Dendritic cell treated with granulocyte-macrophage colony-stimulating factor and Interleukin-4, amounts not matched to agents 40 ng/mL and 50 ng/mL, for 4 days (primary cell): Measurements from ENCODE around the gene CDKL2.
"Not testable (repeated sequence)": the region's sequence is repeated elsewhere in the genome, so short reads cannot be mapped to it uniquely, and the experiment has no call there.

ENCODE experiments used
- H3K27ac Mint-ChIP-seq: one replicate; pipeline ENCODE4 v1.8.0; 2022; ENCODE audit warnings: mild to moderate bottlenecking, mixed read lengths
- H3K27me3 Mint-ChIP-seq: one replicate; pipeline ENCODE4 v1.8.0; 2022; ENCODE audit warnings: mild to moderate bottlenecking, mixed read lengths
- H3K36me3 Mint-ChIP-seq: one replicate; pipeline ENCODE4 v1.8.0; 2022; ENCODE audit warnings: low read depth, mixed read lengths
- H3K4me1 Mint-ChIP-seq: one replicate; pipeline ENCODE4 v1.8.0; 2022; ENCODE audit warnings: low read depth, mixed read lengths
- H3K4me3 Mint-ChIP-seq: one replicate; pipeline ENCODE4 v1.8.0; 2022; ENCODE audit warnings: mild to moderate bottlenecking, moderate library complexity, mixed read lengths
- H3K9me3 Mint-ChIP-seq: one replicate; pipeline ENCODE4 v1.8.0; 2022; ENCODE audit warnings: mixed read lengths
- intact Hi-C: fragments of 100-400 bp; cut with micrococcal nuclease; formaldehyde crosslinking; loops from one replicate; pipeline ENCODE4 v1.15.0; 2022

CDKL2 gene

DNA sequence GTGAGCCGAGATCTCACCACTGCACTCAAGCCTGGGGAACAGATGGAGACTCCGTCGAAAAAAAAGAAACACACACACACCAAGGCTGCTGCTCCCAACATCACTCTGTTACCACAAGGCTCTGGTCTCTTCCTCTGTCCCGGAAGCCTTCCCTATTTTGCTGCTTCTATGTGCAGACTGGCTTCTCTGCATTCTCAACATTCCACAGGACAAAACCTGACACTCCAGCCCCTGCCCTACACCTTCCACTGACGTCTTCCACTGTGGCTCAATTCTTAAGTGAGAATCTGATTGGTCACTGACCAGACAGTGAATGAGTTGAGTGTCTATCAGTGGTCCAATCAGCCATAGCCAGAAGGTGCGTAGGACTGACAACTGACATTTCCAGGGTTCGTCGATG lies 68.5 kb downstream of the CDKL2 start:
- H3K4me1 Mint-ChIP-seq, result peaks cover 20% of the 10 kb centered on the region
- H3K27ac Mint-ChIP-seq, result no peak overlapping the region
- intact Hi-C loops, result no loop called here
- H3K9me3 Mint-ChIP-seq, result no peaks in the 10 kb centered on the region
- no peak overlapping the region for H3K4me3 Mint-ChIP-seq
- H3K36me3 Mint-ChIP-seq, result no peaks in the 10 kb centered on the region
- no peaks in the 10 kb centered on the region for H3K27me3 Mint-ChIP-seq

DNA sequence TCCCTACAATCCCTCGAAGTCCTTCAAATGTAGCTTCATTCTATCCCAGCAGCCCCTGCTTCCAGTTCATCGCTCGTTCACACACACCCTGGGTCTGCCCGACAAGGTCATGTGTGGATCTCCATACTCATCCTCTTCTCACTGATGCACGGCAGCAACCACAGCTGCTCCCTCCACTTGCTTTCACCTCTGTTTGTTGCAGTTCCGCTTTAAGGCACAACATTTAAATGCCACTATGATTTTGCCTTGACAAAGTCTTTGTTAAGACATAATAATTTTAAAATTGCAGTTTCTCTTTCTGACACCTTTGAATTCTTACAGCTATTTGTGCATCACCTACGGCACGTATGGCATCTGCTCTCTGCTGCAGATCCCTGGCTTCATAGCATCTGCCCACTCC lies 72.6 kb downstream of the CDKL2 start:
- H3K36me3 Mint-ChIP-seq, result no peaks in the 10 kb centered on the region
- peaks cover 6% of the 10 kb centered on the region for H3K4me1 Mint-ChIP-seq
- intact Hi-C loops, result no loop called here
- H3K9me3 Mint-ChIP-seq, result no peaks in the 10 kb centered on the region
- no peak overlapping the region for H3K4me3 Mint-ChIP-seq
- no peaks in the 10 kb centered on the region for H3K27me3 Mint-ChIP-seq
- H3K27ac Mint-ChIP-seq, result no peak overlapping the region

DNA sequence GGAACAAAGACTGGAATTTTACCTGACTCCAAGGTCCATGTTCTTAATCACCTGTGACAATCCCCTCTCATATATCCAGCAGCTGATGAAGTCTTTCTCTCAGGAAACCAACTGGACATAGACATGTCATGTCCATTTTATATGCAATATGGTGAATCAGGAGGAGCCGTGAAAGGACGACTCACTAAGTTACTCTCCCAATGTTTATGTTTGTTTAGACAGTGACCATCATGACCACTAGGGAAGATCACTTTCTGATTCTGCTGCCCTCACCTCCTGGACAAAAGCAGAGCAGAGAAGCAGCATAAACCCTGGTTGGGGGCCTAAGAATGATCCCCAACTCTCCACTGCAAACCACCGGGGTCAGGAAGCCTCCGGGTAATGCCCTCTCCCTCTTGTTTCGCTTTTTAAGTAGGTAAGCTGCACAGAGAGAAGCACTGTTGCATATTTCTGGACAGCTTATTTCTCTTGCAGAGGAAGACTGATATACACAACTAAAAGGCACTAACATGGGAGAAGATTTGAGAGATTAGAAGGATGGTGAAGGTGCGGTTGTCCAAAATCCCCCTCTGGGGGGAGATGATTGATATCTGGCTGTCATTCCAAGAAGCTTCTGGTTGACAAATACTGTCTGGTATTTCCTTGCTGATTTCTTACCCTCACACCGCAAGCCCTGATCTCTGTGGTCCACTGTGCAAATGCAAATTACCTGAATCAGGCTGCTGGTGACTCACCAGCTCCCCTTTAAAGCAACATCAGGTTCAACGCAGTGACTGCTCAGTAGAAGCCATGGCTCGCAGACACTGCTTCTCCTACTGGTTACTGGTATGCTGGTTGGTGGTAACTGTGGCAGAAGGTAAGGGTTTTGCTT lies 74.8 kb downstream of the CDKL2 start, which contains the start of gene ODAPH:
Gene ODAPH, plus strand, starts transcription at position 773 of the 871 bp plus-strand sequence. Its CDS starts 17 bp downstream, at position 790.
- Mint-ChIP-seq H3K36me3 (no peaks in the 10 kb centered on the region), H3K4me3 (no peak within 1 kb of the TSS), H3K27me3 (no peaks in the 10 kb centered on the region), H3K27ac (no peak within 1 kb of the TSS), H3K9me3 (no peaks in the 10 kb centered on the region), H3K4me1 (no peaks in the 10 kb centered on the region)
- intact Hi-C loops, result no loop called here

DNA sequence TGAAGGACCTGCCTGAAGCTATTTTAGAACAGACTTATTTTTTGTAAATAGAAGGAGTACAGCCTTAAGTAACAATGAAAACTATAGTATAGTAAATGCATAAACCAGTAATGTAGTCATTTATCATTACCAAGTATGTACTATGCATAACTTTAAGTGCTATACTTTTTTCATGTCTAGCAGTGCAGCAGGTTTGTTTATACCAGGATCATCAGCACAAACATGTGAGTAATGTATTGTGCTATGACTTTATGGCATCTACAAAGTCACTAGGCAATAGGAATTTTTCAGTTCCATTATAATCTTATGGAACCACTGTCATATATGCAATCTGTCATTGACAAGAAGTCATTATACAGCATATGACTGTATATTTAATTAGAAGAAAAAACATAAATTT lies 77.9 kb downstream of the CDKL2 start:
- no peak overlapping the region for H3K27ac Mint-ChIP-seq
- H3K36me3 Mint-ChIP-seq, result no peaks in the 10 kb centered on the region
- H3K9me3 Mint-ChIP-seq, result no peaks in the 10 kb centered on the region
- intact Hi-C loops, result no loop called here
- no peak overlapping the region for H3K4me3 Mint-ChIP-seq
- H3K27me3 Mint-ChIP-seq, result no peaks in the 10 kb centered on the region
- H3K4me1 Mint-ChIP-seq, result peaks cover 7% of the 10 kb centered on the region

DNA sequence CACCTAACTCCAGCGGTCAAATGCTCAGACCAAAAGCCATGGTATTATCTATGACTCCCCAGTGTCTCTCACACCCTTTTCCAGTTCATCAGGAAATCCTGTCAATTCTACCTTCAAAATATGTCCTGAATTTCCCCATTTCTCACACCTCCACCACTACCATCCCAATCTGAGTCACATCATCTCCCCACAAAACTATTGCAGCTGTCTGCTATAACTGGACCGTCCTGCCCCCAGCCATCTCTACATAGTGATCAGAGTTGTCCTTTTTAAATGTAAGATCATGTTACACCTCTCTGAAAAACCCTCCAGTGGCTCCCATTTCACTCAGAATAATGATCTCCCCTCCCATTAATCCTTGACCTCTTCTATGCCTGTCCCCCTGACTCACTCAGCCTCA lies 81.3 kb downstream of the CDKL2 start:
- Mint-ChIP-seq H3K27me3 (no peaks in the 10 kb centered on the region), H3K4me3 (no peak overlapping the region), H3K36me3 (peaks cover 9% of the 10 kb centered on the region), H3K27ac (no peak overlapping the region), H3K4me1 (peaks cover 7% of the 10 kb centered on the region), H3K9me3 (no peaks in the 10 kb centered on the region)
- intact Hi-C loops, result no loop called here

DNA sequence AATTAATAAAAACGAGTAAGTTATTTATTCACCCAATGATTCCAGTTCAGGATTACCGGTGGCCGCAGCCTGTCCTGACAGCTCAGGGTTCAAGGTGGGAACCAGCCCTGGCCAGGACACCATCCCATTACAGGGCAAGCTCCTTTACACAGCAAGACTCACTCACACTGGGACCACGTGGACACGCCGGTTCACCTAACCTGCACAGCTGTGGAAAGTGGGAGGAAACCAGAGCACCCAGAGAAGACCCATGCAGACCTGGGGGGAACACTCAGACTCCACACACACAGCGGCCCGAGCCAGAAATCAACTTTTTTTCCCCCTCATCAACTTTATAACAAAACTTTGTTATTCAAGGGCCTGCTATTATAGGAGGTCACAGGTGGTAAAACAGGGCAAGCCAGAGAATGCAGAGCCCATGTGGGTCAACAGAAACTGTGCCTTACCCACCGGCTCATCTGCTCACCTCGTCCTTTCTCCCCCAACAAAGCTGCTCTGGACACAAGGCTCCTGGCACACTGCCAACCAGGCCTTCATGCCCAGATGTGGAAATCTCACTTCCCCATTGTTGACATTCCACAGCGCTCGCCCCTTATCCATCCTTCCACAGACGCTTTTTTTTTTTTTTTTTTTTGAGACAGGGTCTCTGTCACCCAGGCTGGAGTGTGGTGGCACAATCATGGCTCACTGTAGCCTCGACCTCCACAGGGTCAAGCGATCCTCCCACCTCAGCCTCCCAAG lies 82.5 kb downstream of the CDKL2 start:
- Mint-ChIP-seq H3K27me3 (no peaks in the 10 kb centered on the region), H3K27ac (no peak overlapping the region), H3K36me3 (peaks cover 9% of the 10 kb centered on the region), H3K4me1 (peaks cover 7% of the 10 kb centered on the region), H3K9me3 (no peaks in the 10 kb centered on the region), H3K4me3 (no peak overlapping the region)
- intact Hi-C loops, result no loop called here

DNA sequence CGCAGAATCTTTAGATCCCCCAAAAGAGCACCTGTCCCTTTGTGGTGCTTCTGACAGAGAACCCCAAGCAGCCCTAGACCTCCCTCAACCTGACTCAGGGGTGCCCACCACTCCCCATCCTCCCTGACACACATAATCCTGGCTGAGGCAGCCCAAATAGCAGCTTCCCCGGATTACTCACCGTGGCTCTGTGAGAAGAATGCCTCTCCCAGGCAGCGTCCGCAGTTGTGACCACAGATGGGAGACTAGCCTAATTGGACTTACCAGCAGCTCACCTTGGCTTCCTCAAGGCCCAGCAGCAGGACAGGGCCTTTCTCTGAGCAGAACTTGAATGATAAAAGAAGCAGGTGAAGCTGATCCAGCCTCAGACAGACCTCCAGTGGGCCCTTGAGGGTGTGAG lies 84.8 kb downstream of the CDKL2 start:
- Mint-ChIP-seq H3K27me3 (no peaks in the 10 kb centered on the region), H3K9me3 (no peaks in the 10 kb centered on the region), H3K27ac (no peak overlapping the region), H3K4me3 (no peak overlapping the region), H3K36me3 (peaks cover 9% of the 10 kb centered on the region), H3K4me1 (peaks cover 7% of the 10 kb centered on the region)
- intact Hi-C loops, result no loop called here

DNA sequence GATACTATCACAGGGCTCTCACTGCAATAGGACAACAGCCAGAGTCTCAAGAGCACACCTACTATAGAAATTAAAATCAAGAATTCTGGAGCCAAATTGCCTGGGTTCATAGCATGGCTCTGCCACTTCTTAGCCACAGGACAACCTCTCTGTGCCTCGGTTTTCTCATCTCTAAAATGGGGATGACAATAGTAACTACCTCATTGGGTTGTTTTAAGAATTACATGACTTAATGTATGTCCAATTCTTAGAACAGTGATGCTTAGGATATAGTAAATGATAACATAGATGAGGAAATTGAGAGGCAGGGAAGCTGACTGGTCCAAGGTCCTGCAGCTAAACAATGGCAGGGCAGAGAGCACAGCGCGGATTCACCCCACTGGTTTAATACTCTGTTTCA lies 85.5 kb downstream of the CDKL2 start:
- Mint-ChIP-seq H3K9me3 (no peaks in the 10 kb centered on the region), H3K36me3 (peaks cover 9% of the 10 kb centered on the region), H3K27ac (no peak overlapping the region), H3K4me3 (no peak overlapping the region), H3K4me1 (peaks cover 7% of the 10 kb centered on the region), H3K27me3 (no peaks in the 10 kb centered on the region)
- intact Hi-C loops, result no loop called here

DNA sequence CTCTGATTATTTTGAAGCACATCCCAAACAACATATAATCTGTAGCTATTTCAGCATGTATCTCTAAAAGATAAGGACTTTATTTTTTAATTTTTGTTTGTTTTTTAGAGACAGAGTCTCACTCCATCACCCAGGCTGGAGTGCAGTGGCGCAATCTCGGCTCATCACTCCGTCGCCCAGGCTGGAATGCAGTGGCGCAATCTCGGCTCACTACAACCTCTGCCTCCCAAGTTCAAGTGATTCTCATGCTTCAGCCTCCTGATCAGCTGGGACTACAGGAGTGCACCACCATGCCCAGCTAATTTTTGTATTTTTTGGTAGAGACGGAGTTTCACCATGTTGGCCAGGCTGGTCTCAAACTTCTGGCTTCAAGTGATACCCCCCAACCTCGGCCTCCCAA lies 86.1 kb downstream of the CDKL2 start:
- H3K36me3 Mint-ChIP-seq, H3K27ac Mint-ChIP-seq, H3K9me3 Mint-ChIP-seq, H3K27me3 Mint-ChIP-seq, intact Hi-C loops, H3K4me1 Mint-ChIP-seq, H3K4me3 Mint-ChIP-seq: not testable (repeated sequence)

DNA sequence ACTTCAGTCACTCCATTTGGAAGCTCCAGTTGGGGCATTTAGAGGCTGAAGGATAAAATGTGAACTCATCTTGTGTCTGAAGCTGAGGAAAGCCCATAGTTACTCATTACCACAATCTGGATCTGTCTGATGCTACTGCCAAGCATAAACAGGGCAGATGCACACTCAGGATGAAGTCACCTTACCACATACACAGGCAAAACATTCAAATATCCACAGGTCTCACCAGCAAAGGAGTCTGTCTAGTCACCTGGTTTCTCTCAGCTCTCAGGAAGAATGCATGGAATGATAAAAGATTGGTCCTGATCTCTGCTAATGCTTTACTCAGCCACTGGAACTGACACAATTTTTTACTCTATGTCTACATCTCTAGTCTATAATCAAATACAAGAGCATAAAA lies 87.5 kb downstream of the CDKL2 start:
- intact Hi-C loops, result no loop called here
- Mint-ChIP-seq H3K27ac (no peak overlapping the region), H3K27me3 (no peaks in the 10 kb centered on the region), H3K4me1 (peaks cover 2% of the 10 kb centered on the region), H3K9me3 (no peaks in the 10 kb centered on the region), H3K4me3 (no peak overlapping the region), H3K36me3 (peaks cover 9% of the 10 kb centered on the region)

DNA sequence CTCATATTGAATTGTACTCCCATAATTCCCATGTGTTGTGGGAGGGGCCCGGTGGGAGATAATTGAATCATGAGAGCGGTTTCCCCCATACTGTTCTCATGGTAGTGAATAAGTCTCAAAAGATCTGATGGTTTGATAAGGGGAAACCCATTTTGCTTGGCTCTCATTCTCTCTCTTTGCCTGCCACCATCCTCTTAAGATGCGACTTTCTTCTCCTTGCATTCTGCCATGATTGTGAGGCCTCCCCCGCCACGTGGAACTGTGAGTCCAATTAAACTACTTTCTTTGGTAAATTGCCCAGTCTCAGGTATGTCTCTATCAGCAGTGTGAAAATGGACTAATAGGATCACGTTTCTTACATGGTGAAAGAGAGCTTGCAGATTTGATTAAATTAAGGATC lies 93.0 kb downstream of the CDKL2 start:
- H3K4me1 Mint-ChIP-seq, H3K4me3 Mint-ChIP-seq, H3K27me3 Mint-ChIP-seq, H3K27ac Mint-ChIP-seq, intact Hi-C loops: not testable (repeated sequence)
- peaks cover 24% of the 10 kb centered on the region for H3K9me3 Mint-ChIP-seq
- H3K36me3 Mint-ChIP-seq, result peaks cover 13% of the 10 kb centered on the region

DNA sequence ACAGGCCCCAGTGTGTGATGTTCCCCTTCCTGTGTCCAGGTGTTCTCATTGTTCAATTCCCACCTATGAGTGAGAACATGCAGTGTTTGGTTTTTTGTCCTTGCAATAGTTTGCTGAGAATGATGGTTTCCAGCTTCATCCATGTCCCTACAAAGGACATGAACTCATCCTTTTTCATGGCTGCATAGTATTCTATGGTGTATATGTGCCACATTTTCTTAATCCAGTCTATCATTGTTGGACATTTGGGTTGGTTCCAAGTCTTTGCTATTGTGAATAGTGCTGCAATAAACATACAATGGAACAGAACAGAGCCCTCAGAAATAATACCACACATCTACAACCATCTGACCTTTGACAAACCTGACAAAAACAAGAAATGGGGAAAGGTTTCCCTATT lies 96.4 kb downstream of the CDKL2 start:
- intact Hi-C loops, result not testable (repeated sequence)
- H3K36me3 Mint-ChIP-seq, result peaks cover 41% of the 10 kb centered on the region

DNA sequence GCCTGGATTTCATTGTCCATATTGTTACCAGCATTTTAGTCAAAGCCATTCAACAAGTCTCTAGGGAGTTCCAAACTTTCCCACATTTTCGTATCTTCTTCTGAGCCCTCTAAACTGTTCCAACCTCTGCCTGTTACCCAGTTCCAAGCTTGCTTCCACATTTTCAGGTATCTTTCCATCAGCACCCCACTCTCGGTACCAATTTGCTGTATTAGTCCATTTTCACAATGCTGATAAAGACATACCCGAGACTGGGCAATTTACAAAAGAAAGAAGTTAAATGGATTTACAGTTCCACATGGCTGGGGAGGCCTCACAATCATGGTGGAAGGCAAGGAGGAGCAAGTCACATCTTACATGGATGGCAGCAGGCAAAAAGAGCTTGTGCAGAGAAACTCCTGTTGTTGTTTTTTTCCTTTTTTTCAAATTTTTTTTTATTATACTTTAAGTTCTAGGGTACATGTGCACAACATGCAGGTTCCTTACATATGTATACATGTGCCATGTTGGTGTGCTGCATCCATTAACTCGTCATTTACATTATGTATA lies 96.9 kb downstream of the CDKL2 start:
- H3K27me3 Mint-ChIP-seq, intact Hi-C loops, H3K27ac Mint-ChIP-seq, H3K4me1 Mint-ChIP-seq, H3K4me3 Mint-ChIP-seq: not testable (repeated sequence)
- Mint-ChIP-seq H3K9me3 (peaks cover 44% of the 10 kb centered on the region), H3K36me3 (peaks cover 41% of the 10 kb centered on the region)

More for the DNA sequence above, 96.4 kb downstream of the CDKL2 start:
- not testable (repeated sequence) for H3K27ac Mint-ChIP-seq, H3K4me3 Mint-ChIP-seq, H3K4me1 Mint-ChIP-seq, H3K27me3 Mint-ChIP-seq
- H3K9me3 Mint-ChIP-seq, result peaks cover 44% of the 10 kb centered on the region

DNA sequence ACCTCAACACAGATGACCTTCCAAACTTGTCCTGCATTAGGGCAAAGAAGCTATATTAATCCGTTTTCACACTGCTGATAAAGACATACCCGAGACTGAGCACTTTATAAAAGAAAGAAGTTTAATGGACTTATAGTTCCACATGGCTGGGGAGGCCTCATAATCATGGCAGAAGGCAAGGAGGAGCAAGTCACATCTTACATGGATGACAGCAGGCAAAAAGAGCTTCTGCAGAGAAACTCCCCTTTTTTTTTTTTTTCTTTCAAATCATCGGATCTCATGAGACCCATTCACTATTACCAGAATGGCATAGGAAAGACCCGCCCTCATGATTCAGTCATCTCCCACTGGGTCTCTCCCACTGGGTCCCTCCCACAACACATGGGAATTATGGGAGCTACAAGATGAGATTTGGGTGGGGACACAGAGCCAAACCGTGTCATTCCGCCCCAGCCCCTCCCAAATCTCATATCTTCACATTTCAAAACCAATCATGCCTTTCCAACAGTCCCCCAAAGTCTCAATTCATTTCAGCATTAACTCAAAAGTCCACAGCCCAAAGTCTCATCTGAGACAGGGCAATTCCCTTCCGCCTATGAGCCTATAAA lies 98.7 kb downstream of the CDKL2 start:
- H3K27me3 Mint-ChIP-seq, H3K4me1 Mint-ChIP-seq, H3K27ac Mint-ChIP-seq, H3K4me3 Mint-ChIP-seq, intact Hi-C loops: not testable (repeated sequence)
- Mint-ChIP-seq H3K9me3 (peaks cover 38% of the 10 kb centered on the region), H3K36me3 (peaks cover 50% of the 10 kb centered on the region)
